H4 (cell line): ENCODE data around the gene ZNF219. TPM values are rescaled to one million over a fixed set of nuclear protein-coding genes. Genes with fewer than 3 reads are reported as not detected.

Source experiments
- DNase-seq: peaks from one replicate; pipeline ENCODE4 v3.0.0-alpha.2; 2015; ENCODE audit warnings: low spot score
- total RNA-seq: library from RNA; depleted of rRNA; stranded (reverse); fragments of >200 nt; shearing (Covaris generic); gene quantifications from 2 replicates; pipeline ENCODE4 v1.2.3, GENCODE V29; 2014; rRNA removed

Gene ZNF219
- 7.3 and 11.3 TPM in 2 replicates for total RNA-seq

- peak; percentile 48 for DNase-seq
Observed at GRCh38 chr14:21098076-21098891, at the start of gene ZNF219. TSS of gene ZNF219 (minus strand) at chr14:21098655. CDS start at chr14:21093591, 5,064 bp downstream.

DNA sequence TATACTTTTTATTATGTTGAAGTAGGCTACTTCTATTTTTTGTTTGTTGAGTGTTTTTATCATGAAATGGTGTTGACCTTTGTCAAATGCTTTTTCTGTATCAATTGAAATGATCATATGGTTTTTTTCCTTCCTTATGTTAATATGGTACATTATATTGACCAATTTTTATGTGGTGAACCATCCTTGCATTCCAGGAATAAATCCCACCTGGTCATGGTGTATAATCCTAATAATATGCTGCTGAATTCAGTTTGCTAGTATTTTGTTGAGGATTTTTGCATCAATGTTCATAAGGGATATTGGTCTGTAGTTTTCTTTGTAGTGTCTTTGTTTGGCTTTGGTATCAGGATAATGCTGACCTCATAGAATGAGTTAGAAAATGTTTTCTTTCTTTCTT, 47.0 kb upstream of the ZNF219 start:
- DNase-seq = no peak

- DNase-seq = no peak
Observed at GRCh38 chr14:21142357-21142756, 43.9 kb upstream of the ZNF219 start.

- no peak for DNase-seq
Observed at GRCh38 chr14:21136024-21136423, 37.6 kb upstream of the ZNF219 start.

DNA sequence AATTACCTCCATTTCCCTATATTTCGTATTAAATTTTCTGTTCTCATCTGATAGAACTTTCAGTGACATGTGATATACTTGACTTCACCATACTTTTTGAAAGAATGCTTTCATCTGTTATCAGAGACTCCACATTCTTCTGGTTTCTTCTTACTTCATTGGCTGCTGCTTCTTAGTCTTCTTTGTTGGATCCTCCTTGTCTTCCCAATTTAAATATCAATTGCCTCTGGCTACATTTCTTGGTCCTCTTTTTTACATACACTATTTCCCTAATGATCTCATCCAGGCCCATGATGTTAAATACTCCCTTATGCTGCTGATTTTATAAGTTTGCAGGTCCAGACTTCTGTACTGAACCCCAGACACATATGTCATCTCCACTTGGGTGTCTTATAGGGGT, 35.4 kb upstream of the ZNF219 start:
- DNase-seq = no peak

GRCh38 chr14:21123429-21123828, 25.0 kb upstream of the ZNF219 start:
- no peak for DNase-seq

DNA sequence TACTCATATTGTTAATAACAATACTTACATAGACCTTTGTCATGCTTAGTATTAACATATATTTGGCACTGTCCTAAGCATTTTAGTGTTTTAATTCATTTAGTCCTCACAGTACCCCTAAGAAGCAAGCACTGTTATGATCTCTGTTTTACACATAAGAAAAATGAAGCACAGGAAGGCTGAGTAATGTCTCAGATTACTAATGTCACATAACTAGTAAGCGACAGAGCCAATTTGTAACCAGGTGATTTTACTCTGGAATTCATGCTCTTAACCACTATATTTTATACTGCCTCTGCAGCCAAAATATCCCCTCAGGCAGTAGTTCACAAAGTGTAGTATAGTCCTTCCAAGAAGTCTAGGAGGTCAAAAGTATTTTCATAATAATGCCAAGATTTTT, 22.7 kb upstream of the ZNF219 start:
- DNase-seq = no peak

DNA sequence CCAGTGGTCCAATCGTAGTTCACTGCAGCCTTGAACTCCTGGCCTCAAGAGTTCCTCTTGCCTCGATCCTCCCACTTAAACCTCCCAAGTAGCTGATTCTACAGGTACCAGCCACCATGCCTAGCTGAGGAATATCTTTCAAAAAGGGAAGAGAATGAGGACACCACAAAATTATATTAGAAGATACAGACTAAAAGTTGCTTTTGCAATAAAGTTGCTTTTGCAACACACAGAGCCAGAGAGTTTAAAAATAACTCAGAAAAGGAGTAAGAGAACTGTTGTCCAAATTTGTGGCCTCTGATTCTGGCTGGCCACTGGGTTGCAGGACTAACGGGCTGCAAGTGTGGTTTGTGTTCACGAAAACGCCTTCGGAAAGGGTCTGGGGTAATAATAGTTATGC, 22.2 kb upstream of the ZNF219 start:
- no peak for DNase-seq

- DNase-seq = no peak
Observed at GRCh38 chr14:21118933-21119332, 20.5 kb upstream of the ZNF219 start.

- DNase-seq = no peak
Observed at GRCh38 chr14:21113369-21113768, 14.9 kb upstream of the ZNF219 start.

DNA sequence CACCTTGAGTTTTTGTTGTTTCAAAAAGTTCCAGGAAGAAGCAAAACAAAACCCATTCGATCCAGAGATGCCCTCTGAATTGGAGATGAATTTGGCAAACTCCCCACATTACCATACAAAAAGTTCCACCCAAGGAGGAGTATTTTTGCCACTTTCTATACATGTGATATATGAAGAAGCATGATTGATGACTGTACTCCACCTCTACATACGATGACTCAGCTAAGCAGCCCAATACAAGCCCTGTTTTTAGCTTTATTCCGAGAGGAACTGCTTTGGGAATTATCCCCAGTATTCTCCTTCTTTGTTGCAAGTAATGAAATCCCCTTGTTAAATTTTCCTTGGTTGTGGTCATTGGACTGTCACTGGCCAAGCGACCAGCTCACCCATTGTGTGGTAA, 13.8 kb upstream of the ZNF219 start:
- DNase-seq = no peak

DNA sequence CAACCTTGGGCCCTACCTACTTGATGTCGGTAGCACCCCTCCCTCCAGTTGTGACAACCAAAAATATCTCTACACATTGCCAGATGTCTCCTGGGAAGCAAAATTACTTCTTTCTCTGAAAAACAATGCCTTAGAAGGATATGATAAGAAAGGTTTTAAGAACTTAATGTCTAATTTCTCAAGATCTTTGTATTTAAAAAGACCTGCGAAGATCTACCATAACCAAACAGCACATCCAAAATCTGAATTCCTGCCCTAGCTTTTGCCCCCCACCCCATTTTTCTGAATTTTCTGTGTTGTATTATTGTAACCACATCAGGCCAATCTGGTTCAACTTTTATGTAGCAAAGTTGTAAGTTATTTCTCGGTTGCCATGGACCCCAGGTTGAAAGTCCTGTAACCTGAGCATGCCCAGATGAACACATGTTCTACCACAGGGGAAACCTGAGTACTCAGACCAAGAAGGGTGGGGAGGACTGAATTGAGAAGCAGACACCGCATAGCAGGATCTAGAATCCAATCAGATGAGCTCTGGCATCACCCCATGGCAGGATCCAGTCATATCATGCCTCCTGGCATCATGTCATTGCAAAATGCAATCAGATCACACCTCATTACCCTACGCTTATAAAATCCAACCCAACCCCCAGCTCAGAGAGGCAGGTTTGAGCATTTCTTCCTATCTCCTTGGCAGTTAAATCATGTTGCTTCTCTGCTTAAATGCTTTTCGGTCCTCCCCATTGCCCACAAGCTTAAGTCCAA, 11.1 kb upstream of the ZNF219 start:
- no peak for DNase-seq

- no peak for DNase-seq
Observed at GRCh38 chr14:21108791-21109190, 10.3 kb upstream of the ZNF219 start.

DNA sequence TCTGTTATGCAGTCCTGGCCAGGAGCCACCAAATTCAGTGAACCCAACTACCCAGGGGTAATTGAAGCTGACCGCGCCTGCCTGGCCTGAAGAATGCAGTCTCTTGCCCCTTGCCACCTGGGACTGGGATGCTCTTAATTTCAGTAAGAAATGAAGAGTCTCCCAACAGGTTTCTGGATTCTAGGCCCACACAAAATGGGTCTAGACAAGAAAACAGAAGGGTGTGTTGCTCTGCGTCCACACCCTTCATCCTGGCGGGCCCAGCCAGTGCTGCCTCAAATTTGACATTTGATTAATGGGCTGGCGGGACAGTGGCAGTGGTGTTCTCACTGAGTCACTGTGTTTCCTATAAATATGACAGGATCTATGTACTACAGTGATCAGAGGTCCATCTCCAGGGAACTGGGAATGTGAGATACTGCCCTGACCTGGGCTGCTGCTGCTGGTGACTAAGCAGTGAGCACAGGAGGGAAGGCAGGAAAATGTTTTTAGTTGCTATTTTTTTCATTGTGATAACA, 8.9 kb upstream of the ZNF219 start:
- DNase-seq = no peak

- peak; percentile 80 for DNase-seq
Observed at GRCh38 chr14:21106498-21107282, 8.2 kb upstream of the ZNF219 start.

- DNase-seq = no peak
Observed at GRCh38 chr14:21106176-21106497, 7.7 kb upstream of the ZNF219 start.

GRCh38 chr14:21105095-21105494, 6.6 kb upstream of the ZNF219 start:
- DNase-seq = no peak

DNA sequence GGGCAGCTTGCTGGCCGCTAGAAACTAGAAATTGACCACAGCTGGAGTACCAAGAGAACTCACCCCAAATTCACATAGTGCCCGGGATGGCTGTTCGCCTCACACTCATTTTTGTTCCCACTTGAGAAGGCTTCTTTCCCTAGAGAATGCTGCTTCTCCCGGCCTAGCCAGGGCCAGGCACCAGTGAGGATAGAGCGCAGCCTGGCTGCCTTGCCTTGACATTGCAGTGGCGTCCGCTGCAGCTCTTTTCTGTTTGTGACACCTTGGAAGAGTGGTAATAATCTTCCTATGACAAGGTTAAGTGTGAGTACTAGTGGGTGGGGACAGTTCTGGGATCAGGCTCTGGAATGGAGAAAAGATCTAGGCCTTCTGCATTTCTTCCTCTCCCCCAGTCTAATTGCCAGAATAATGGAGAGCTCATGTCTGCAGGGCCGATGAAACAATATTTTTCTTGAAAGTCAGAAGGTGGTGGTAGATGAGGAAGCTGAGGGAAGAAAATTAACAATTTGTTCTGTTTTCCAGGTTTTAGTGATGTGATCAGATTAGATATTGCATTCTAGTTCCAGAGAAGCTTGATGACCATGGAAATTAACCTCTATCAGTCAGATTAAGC, 6.1 kb upstream of the ZNF219 start:
- peak; percentile 81 for DNase-seq

- DNase-seq = peak; percentile 93
Observed at GRCh38 chr14:21103710-21104447, 5.4 kb upstream of the ZNF219 start.

- no peak for DNase-seq
Observed at GRCh38 chr14:21103411-21103709, 4.9 kb upstream of the ZNF219 start.
